HG02571 (cell line): ENCODE measurements around the gene PTRH2.
A peak's percentile ranks its signal among the peaks of the same experiment; 100 is the strongest.
"Not testable (repeated sequence)": the region's sequence is repeated elsewhere in the genome, so short reads cannot be mapped to it uniquely, and the experiment has no call there.

Source experiments
- ATAC-seq: cut with Tn5 transposase; IDR thresholded peaks from one replicate; pipeline ENCODE4 v1.9.1; 2021; ENCODE audit warnings: mild to moderate bottlenecking, moderate library complexity; ENCODE audit not compliant: unreplicated experiment

Gene PTRH2

DNA sequence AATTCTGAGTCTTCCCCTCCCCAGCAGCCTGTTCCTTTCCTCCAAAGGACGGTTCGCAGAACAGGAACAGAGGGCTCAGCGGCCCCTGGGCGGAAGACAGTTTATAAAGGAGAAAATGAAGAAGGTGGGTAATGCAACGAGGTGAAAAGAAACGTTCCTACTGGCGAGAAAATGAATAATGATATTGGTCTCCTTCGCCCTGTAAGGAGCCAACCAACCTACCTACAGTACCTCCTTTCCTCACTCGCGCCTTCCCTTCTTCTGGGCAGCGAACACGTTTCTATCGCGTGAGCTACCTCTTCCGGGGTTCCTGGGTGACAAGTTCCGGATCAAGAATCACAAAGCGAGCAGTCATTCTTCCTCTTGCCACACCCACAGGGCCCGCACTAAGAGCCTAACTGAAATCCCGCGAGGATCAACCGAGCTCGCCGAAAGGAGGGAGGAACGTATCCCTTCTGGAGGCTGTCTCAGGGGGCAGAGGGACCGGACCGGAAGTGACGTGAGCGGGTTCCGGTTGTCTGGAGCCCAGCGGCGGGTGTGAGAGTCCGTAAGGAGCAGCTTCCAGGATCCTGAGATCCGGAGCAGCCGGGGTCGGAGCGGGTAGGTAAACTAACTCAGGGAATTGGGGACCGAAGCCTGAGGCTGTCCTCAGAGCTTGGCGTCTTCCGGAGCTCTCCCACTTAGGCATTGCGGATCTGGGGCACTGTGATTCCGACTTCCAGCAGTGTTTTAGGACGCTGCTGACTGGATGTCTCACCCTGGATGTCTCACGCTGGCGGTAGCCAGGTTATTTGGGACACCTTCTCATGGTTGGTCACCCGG lies at the start of gene PTRH2, which contains the start of gene VMP1:
Gene PTRH2 (minus strand): TSS at position 282 of the 822 bp plus-strand sequence. CDS start 9,452 bp downstream, outside the sequence.
Gene VMP1 (plus strand): TSS at position 506 of the 822 bp plus-strand sequence. CDS start 23,793 bp downstream, outside the sequence.
- peak; percentile 92 for ATAC-seq

DNA sequence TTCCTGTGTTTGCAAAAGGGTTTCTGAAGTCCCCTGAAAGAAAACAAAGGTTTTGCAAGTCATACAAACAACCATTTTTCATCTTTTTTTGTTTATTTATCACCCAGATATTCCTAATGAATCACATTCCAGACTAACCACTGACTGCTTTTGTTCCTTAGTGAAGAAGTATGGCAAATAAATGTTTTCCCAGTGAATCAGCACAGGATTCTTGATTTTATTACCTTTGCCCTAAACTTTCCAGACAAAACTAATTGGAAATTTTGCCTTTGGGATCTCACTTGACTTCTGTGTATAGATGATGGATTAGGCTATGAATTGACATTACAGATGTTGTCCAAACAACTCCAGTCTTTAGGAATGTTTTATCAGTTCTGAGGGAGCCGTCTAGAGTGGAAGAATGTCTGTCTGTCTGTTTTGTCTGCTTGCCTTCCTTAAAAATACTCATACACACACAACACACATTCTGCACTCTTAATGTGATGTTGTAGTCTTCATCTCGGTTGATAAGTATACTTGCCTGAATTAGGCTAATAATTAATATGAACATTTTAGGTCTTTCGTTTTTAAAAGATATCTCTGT lies 49.1 kb upstream of the PTRH2 start:
- no peak for ATAC-seq

DNA sequence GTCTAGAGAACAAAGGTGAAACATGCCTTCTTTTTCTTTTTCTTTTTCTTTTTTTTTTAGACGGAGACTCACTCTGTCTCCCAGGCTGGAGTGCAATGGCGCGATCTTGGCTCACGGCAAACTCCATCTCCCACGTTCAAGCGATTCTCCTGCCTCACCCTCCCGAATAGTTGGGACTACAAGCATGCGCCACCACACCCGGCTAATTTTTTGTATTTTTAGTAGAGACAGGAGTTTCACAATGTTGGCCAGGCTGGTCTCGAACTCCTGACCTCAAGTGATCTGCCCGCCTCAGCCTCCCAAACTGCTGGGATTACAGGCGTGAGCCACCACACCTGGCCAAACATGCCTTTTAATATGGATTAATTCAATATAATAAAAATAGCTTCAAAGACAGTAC lies 47.8 kb upstream of the PTRH2 start:
- not testable (repeated sequence) for ATAC-seq

DNA sequence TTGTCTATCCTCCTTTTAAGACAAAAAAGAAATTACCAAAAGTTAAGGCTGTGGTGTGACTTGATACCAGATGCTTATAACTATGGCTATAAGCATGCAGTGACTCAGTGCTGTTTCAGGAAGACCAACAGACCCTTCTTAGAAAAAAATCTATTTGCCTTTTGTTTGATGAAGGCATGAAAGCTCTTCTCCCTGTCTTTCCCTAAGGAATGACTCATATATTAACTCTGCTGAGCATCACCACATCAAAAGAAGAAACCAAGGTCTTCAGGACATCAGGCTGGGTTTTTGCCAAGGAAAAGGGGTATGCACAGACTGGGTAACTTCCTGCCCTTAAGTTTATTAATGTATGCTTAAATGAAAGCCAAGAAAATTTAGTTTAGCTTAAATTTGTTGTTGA lies 47.3 kb upstream of the PTRH2 start:
- no peak for ATAC-seq

DNA sequence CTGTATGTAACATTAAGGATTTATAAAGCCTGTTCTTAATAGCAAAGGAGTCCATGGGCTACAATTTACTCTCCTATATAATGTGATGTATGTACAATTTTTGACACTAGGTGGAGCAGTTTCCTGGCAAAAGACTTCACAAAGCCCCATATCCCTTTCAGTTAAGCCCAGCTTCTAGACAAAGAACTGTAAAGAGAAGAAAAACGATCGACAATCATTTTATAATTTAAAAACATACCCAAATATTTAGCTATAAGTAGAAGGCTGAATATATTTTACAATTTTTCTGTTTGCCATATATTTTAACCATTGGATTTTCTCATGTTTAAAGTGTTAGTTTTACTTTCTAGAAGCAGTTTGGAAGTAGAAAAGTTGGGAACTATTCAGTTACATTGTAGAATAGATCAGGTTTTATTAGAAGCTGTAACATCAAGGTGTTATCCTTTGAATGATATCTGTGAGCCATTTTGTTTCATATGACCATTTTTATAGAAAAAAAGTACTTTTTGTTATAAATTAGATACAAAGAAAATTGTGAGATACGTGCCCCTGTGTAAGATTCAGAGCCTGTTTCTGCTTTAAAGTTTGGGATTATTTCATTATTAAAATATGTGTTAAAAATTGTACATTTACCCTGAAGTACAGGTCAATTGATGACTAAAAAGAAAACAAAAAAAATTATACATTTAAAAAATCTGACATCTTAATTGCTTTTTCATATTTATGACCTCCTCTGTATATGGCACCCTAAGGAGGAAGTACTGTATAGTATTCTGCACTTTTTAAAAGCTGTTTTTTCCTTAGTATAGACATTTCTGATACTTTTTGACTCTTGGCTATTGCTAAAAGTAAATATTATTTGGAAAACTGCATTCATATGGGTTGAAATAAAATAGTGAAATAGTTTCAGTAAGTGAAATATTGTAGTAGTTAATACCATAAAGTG lies 46.6 kb upstream of the PTRH2 start:
- no peak for ATAC-seq

DNA sequence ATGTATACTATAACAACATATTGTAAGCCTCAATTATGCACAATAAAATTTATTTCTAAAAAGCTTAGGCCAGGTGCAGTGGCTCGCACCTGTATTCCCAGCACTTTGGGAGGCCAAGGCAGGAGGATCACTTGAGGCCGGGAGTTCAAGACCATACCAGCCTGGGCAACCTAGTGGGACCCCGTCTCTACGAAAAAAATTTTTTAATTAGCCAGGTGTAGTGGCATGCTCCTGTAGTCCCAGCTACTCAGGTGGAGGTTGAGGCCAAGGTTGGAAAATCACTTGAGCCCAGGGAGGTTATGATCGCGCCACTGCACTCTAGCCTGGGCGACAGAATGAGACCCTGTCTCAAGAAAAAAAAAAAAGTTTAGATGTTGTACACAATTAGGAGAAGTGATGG lies 45.7 kb upstream of the PTRH2 start:
- ATAC-seq, result no peak

DNA sequence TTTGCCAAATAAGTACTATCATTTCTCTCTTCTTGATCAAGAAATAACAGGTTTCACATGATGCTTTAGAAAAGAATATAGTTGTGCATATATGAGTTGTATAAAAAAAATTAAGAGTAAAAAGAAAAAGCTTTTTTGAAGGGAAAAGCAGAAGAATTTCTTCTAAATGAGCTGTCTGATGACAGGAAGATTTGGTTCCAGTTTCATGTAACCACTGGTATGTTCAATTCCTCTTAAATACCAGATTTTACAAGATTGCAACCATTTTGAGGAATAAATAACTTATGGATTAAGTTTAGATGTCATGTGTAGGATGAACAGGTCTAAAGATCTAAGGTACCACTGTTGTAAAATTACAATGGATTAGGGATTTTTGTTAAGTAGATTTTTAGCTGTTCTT lies 45.2 kb upstream of the PTRH2 start:
- no peak for ATAC-seq

DNA sequence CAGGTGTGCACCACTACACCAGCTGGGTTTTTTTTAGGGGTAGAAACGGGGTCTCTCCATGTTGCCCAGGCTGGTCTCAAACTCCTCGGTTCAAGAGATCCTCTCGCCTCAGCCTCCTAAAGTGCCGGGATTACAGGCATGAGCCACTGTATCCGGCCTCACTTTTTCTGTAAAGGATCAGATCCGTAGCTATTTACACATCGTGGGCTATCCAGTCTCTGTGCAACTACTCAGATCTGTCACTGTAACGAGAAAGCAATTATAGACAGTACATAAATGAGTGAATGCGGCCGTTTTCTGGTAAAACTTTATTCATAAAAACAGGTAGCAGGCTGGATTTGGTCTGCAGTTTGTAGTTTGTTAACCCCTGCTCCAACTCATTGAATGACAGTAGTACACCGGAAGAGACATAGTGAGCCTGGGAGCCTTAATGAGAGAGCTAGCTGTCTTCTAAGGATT lies 44.8 kb upstream of the PTRH2 start:
- ATAC-seq, result no peak

DNA sequence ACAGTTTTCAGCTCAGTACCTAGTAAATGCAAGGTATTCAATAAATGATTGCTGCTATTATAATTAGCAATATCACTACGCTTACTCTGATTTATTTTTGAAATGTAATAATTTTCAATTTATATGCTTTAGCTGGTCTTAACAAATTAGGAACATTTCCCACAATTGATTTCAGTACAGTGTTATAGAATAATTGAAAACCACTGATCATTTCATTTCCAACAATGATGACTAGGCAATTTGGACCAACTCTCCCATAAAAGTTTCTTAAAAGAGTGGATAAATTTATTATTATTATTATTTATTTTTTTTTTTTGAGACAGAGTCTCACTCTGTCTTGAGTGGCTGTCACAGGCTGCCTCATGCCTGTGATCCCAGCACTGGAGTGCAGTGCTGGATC lies 41.4 kb upstream of the PTRH2 start:
- ATAC-seq, result no peak

DNA sequence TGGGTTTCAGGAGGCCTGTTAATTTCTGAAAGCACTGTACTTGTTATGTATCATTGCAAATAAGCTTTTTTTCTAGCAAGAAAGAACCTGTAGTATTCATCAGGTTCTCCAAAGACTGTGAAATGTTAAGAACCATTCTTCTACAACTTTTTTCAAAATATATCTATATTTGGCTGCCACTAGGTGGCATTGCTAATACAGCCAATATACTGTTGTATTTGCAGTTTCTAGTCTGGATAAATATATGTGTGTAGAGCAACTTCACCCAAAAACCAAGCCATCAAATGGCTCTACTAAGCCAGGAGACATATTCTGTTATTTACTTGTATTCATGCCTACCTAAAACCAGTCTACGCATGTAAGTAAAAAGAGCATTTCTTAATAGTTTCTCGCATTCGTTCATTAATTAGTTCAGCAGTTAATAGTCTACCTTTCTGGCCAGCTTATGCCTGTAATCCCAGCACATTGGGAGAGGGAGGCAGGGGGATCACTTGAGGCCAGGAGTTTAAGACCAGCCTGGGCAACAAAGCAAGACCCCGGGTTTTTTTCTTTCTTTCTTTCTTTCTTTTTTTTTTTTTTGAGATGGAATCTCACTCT lies 39.7 kb upstream of the PTRH2 start:
- no peak for ATAC-seq

DNA sequence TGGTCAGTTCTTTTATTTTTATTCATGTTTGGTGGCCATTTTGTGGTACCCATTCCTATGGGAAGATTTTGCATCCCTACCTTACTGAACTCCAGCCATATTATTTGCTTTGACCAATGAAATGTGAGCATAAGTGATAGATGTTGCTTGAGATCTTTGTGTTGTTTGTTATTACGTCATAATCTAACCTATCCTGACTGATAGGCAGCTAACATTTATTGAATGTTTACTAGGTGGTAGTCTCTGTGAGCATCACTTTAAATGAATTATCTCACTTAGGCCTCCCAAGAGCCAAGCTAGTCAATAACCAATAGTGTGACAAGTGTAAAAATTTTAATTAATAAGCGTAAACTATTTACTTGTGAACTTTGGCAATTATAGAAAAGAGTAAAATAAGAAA lies 37.8 kb upstream of the PTRH2 start:
- no peak for ATAC-seq

DNA sequence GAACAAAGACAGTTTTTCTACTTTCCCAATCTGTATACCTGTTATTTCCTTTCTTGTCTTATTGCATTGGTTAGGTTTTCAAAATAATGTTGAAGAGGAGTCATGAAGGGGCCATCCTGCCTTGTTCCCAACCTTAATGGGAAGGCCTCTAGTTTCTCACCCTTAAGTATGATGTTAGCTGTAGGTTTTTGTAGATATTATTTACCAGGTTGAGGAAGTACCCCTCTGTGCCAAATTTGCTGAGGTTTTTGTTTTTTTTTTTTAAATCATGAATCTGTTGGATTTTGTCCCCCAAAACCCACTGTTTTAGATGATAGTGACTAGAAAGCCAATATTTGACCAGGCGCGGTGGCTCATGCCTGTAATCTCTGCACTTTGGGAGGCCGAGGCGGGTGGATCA lies 36.6 kb upstream of the PTRH2 start:
- no peak for ATAC-seq

DNA sequence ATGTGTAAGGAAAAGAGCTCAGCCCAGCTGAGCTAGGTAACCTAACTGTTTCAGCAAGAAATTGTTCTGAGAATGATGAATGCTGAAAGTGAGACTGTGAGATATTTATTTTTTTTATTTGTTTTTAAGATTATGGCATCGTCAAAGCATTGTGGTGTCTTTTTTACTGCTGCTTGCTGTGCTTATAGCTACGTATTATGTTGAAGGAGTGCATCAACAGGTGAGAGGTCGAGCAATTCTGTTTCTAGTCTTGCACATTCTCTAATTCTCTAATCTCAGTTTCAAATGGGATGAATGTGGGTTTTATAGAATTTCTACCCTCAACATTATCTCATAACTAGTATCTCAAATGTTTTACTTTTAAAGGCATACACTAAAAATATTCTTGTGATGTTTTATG lies 30.1 kb upstream of the PTRH2 start:
- no peak for ATAC-seq

DNA sequence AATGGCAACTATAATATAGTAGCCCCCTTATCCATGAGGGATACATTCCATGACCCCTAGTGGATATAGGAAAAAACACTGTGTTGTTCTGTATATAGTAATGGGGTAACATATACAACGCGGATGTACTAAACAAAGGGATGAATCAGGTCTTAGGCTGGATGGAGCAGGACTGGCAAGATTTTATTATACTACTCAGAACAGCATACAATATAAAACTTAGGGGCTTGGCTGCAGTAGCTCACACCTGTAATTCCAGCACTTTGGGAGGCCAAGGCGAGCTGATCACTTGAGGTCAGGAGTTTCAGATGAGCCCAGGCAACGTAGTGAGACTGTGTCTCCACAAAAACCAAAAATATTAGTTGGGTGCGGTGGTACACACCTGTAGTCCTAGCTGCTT lies 27.0 kb upstream of the PTRH2 start:
- no peak for ATAC-seq

DNA sequence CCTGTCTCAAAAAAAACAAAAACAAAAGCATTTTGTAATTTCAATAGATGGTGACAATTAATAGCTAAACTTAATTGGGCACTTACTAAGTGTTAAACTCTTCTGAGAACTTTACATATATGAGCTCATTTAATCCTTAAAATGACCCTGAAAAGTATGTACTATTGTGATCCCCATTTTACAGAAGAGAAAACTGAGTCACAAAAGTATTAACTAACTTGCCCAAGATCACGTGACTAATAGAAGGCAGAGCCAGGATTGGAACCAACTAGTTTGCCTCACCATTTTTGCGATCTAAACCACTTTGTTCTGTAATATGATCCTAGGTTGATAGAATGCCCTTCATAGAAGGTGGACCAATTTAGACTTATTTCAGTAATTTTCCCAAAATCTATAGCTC lies 26.5 kb upstream of the PTRH2 start:
- no peak for ATAC-seq

DNA sequence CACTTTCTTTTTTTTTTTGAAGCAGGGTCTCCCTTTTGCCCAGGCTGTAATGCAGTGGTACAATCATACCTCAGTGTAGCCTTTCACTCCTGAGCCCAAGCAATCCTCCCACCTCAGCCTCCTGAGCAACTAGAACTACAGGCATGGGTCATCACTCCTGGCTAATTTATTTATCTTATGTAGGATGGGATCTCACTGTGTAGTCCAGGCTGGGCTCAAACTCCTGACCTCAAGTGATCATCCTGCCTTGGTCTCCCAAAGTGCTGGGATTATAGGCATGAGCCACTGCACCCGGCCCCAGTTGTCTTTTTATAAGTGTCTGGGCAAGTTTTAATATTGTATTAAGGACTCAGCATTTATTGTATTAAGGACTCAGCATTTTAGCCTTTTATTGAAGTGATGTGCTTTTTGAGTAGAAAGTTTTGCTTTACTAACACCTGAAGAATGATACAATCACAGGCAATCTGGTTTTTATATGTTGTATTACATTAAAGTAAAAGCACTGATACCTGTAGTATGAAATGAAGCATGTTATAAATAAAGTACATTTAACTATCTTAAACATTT lies 23.1 kb upstream of the PTRH2 start:
- ATAC-seq, result no peak

DNA sequence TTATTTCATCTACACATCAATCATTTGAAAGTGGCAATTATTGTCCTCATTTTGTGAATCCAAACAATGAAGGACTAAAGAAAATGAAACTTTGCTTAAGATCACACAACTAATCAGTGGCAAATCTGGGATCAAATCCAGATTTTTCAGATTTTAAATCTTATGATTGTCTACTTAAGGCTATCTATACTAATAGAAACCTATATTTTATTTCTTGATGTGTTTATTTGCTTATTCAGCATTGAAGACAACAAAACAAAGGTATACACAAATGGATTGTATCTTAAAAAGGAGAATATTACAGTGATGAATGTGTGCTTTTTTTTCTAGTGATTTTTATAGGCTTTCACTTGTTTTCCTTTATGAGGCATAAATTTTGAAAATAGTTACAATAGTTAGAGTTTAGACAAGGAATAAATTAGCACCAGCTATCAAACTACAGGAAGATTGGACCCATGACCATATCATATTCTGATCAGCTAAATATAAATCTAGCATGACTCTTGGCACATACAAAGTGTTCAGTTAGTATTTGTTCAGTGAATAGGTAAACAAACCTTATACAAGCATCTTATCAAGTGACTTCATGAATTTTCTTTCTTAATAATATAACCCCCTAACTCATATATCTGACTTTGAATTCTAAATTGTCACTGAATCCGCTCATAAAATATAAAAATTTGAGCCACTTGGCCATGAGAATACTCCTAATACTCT lies 20.7 kb upstream of the PTRH2 start:
- no peak for ATAC-seq

DNA sequence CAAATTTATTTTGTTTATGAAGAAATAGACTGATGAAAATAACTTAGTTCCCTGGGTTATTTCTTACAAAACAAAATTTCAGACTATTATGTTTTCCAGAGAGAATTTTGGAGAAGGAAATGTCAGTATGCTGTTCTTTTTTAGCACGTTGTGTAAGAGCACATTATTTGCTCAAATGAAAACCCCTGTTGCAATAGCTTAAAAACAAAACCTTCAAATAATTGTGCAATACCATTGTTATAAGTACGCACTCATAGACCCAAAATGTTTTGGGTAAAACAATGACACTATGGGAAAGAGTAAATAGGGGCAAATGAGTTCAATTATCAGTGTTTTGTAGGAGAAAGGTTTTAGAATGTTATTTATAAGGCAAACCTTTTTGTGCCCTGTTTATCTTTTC lies 18.5 kb upstream of the PTRH2 start:
- no peak for ATAC-seq

DNA sequence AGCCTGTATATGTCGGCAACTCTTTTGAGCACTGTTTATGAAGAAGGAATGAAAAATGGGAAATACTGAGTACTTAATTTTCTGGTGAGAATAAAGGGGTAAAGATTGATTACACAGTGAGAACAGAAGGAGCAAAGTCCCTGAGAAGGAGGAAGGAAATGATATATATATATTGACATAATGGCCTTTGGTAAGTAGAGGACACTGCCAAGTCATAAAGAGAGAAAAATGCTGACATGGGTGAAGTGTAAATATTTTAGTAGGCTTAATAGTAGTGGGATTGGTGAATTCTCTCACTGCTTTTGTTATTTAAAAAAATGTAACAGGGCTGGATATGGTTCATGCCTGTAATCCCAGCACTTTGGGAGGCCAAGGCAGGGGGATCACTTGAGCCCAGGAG lies 16.4 kb upstream of the PTRH2 start:
- ATAC-seq, result no peak

DNA sequence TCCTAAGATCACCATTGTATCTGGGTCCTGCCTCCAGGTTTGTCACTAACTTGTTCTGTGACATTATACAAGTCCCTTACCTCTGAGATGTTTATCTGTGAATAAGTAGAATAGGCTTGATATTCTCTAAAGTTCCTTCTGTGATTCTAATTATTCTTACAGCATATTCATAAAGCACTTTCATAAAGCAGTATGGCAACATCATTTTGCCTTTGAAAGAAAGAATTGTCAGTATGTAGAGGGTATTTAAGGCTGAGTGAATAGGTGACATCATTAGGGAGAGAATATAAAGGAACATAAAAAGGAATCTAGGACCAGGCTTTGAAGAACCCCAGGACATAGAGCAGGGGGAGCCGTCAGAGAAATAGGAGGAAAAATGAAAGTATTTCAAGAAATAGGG lies 15.8 kb upstream of the PTRH2 start:
- no peak for ATAC-seq
